ENCODE data around the gene SPCS3.
"Not testable (repeated sequence)": the region's sequence is repeated elsewhere in the genome, so short reads cannot be mapped to it uniquely, and the experiment has no call there.

DNA sequence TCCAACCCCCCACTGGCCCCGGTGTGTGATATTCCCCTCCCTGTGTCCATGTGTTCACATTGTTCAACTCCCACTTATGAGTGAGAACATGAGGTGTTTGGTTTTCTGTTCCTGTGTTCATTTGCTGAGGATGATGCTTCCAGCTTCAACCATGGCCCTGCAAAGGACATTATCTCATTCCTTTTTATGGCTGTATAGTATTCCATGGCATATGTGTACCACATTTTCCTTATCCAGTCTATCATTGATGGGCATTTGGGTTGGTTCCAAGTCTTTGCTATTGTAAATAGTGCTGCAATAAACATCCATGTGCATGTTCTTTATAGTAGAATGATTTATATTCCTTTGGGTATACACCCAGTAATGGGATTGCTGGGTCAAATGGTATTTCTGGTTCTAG, 40.2 kb upstream of the SPCS3 start:
- not testable (repeated sequence) for TF ChIP-seq CTCF, POLR2A (IDR thresholded peaks at IDR 0.05)

Data from Peyer's patch (tissue), 4 donors.